ENCODE measurements around the gene HOXA3.

The HOXA3 gene

GRCh38 chr7:27151931-27152815, at the start of gene HOXA3:
HOXA3 (minus strand) TSS chr7:27152583; CDS start chr7:27110640, 41,943 bp downstream.
- DNase-seq (ENCODE audit: low spot score): no peak

- DNase-seq (ENCODE audit: low spot score): no peak
Measured at GRCh38 chr7:27201580-27202017, 49.2 kb upstream of the HOXA3 start.

GRCh38 chr7:27200761-27201579, 48.6 kb upstream of the HOXA3 start:
- no peak for DNase-seq (ENCODE audit: low spot score)

GRCh38 chr7:27199849-27200760, 47.7 kb upstream of the HOXA3 start, which contains the start of gene HOXA13:
HOXA13 (minus strand) TSS chr7:27200091; CDS start chr7:27200077, 14 bp downstream.
- DNase-seq (ENCODE audit: low spot score): peak; percentile 92

GRCh38 chr7:27198871-27199801, 46.8 kb upstream of the HOXA3 start:
- no peak for DNase-seq (ENCODE audit: low spot score)

GRCh38 chr7:27198138-27198841, 45.9 kb upstream of the HOXA3 start:
- DNase-seq (ENCODE audit: low spot score): no peak

- DNase-seq (ENCODE audit: low spot score): no peak
Measured at GRCh38 chr7:27197137-27198042, 45.0 kb upstream of the HOXA3 start.

GRCh38 chr7:27196287-27196767, 43.9 kb upstream of the HOXA3 start:
- DNase-seq (ENCODE audit: low spot score): peak; percentile 88

GRCh38 chr7:27194686-27195379, 42.5 kb upstream of the HOXA3 start:
- no peak for DNase-seq (ENCODE audit: low spot score)

- DNase-seq (ENCODE audit: low spot score): no peak
Measured at GRCh38 chr7:27194002-27194352, 41.6 kb upstream of the HOXA3 start.

- no peak for DNase-seq (ENCODE audit: low spot score)
Measured at GRCh38 chr7:27193335-27194001, 41.1 kb upstream of the HOXA3 start.

GRCh38 chr7:27192546-27193334, 40.4 kb upstream of the HOXA3 start:
- no peak for DNase-seq (ENCODE audit: low spot score)

- DNase-seq (ENCODE audit: low spot score): no peak
Measured at GRCh38 chr7:27191833-27192545, 39.6 kb upstream of the HOXA3 start.

GRCh38 chr7:27191161-27191731, 38.9 kb upstream of the HOXA3 start:
- no peak for DNase-seq (ENCODE audit: low spot score)

GRCh38 chr7:27189997-27190748, 37.8 kb upstream of the HOXA3 start:
- no peak for DNase-seq (ENCODE audit: low spot score)

All from HuH-7 (cell line).